ENCODE measurements around the gene TMCC1.
"Not testable (repeated sequence)": the region's sequence is repeated elsewhere in the genome, so short reads cannot be mapped to it uniquely, and the experiment has no call there.

Gene TMCC1

GRCh38 chr3:129892857-129893580 lies 492 bp downstream of the TMCC1 start:
- peak; percentile 4 for DNase-seq (ENCODE audit: low spot score)

- DNase-seq (ENCODE audit: low spot score), result no peak
Measured at GRCh38 chr3:129892486-129892856, 1.0 kb downstream of the TMCC1 start.

GRCh38 chr3:129890891-129891290 lies 2.6 kb downstream of the TMCC1 start:
- no peak for DNase-seq (ENCODE audit: low spot score)

GRCh38 chr3:129890125-129890524 lies 3.4 kb downstream of the TMCC1 start:
- no peak for DNase-seq (ENCODE audit: low spot score)

GRCh38 chr3:129888771-129889170 lies 4.7 kb downstream of the TMCC1 start:
- DNase-seq (ENCODE audit: low spot score), result peak; percentile 83

GRCh38 chr3:129881261-129881660 lies 12.2 kb downstream of the TMCC1 start:
- no peak for DNase-seq (ENCODE audit: low spot score)

GRCh38 chr3:129878355-129878754 lies 15.2 kb downstream of the TMCC1 start:
- DNase-seq (ENCODE audit: low spot score), result no peak

GRCh38 chr3:129874479-129874878 lies 19.0 kb downstream of the TMCC1 start:
- not testable (repeated sequence) for DNase-seq (ENCODE audit: low spot score)

GRCh38 chr3:129868912-129869311 lies 24.6 kb downstream of the TMCC1 start:
- DNase-seq (ENCODE audit: low spot score), result no peak

GRCh38 chr3:129867506-129868124 lies 25.9 kb downstream of the TMCC1 start:
- DNase-seq (ENCODE audit: low spot score), result no peak

GRCh38 chr3:129865806-129866205 lies 27.7 kb downstream of the TMCC1 start:
- DNase-seq (ENCODE audit: low spot score), result no peak

- DNase-seq (ENCODE audit: low spot score), result no peak
Measured at GRCh38 chr3:129864519-129864918, 29.0 kb downstream of the TMCC1 start.

GRCh38 chr3:129859272-129859671 lies 34.2 kb downstream of the TMCC1 start:
- DNase-seq (ENCODE audit: low spot score), result no peak

- no peak for DNase-seq (ENCODE audit: low spot score)
Measured at GRCh38 chr3:129857899-129858298, 35.6 kb downstream of the TMCC1 start.

- not testable (repeated sequence) for DNase-seq (ENCODE audit: low spot score)
Measured at GRCh38 chr3:129856790-129857189, 36.7 kb downstream of the TMCC1 start.

GRCh38 chr3:129855832-129856419 lies 37.6 kb downstream of the TMCC1 start:
- peak; percentile 31 for DNase-seq (ENCODE audit: low spot score)

GRCh38 chr3:129855170-129855831 lies 38.2 kb downstream of the TMCC1 start:
- peak; percentile 69 for DNase-seq (ENCODE audit: low spot score)

GRCh38 chr3:129854460-129854859 lies 39.1 kb downstream of the TMCC1 start:
- no peak for DNase-seq (ENCODE audit: low spot score)

- peak; percentile 9 for DNase-seq (ENCODE audit: low spot score)
Measured at GRCh38 chr3:129845956-129846355, 47.6 kb downstream of the TMCC1 start.

GRCh38 chr3:129840707-129841360 lies 52.7 kb downstream of the TMCC1 start:
- DNase-seq (ENCODE audit: low spot score), result no peak

- no peak for DNase-seq (ENCODE audit: low spot score)
Measured at GRCh38 chr3:129838086-129838485, 55.4 kb downstream of the TMCC1 start.

- DNase-seq (ENCODE audit: low spot score), result no peak
Measured at GRCh38 chr3:129837065-129837642, 56.4 kb downstream of the TMCC1 start.

All from AG08395 (cell line).